NCI-H1417 (cell line): ENCODE measurements around the gene OR6K6.

ENCODE experiments used
- DNase-seq, 3 experiments: peaks; one replicate each; lab custom pipeline; 2025; lab: John Stamatoyannopoulos, UW

OR6K6 gene

DNA sequence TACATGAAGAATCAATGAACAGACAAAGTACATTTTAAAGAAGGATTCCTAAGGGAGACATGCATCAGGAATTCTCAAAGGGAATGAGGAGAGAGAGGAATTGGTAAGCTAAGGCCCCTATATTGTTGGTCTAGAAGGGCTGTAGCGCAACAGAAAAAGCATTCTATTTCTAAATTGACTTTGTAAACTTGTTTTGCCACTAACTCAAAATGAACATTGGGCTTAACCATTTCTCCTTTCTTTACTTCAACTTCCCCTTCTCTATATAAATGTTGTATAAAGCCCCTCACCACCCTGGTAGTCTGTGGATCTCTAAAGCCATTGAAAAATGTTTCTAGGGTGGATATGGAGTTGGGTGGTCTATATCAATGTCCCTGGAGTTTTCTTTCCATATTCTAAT, 46.9 kb downstream of the OR6K6 start:
- no peak for DNase-seq

DNA sequence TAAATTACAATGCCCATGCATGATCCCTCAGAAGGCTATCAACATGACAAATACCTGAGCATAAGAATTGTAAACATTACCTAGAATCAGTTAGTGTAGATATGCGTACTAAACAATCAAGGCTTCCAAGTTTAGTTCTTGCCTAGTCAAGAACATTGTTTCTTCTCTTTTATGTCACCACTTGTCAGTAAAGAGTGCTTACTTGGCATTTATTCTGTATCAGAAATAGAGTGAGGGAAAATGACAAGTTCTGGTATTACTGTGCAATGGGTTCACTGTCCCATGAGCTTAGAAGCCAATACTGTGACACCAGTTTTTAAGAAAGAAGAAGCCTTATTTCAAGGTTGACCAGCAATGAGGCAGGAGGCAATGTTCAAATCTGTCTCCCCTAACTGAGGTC, 49.2 kb downstream of the OR6K6 start:
- no peak for DNase-seq
